Measurements from ENCODE around the gene FMN1.
A peak's percentile ranks its signal among the peaks of the same experiment; 100 is the strongest.
"Not testable (repeated sequence)": the region's sequence is repeated elsewhere in the genome, so short reads cannot be mapped to it uniquely, and the experiment has no call there.

The FMN1 gene

DNA sequence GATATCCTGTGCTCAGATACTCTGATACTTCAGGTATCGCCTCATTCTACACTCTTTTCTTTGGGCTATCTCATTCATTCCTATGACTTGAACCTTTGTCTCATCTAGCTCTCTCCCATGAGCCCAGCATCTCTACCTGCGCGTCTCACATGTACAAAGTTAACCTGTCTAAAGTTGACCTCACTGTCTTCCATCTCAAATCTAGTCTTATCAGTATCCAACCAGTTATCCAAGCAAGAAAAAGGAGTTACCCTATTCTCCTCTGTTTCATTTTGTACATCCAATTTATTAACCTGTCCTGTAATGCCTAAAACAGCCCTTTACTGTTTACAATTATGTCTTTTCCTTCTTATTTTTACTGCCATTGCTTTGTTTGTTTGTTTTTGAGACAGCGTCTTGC, 342.5 kb downstream of the FMN1 start:
- ChIA-PET CTCF (interaction anchor here (1.2 kb wide), 1 partner anchor 9 kb away, joined by 3 read pairs; no protein-coding TSS in a partner anchor), POLR2A (no interaction called here)
- DNase-seq (ENCODE audit: extremely low spot score) = no peak
- TF ChIP-seq ZNF384 (IDR thresholded peaks at IDR 0.05) = no peak
- no peak for TF ChIP-seq FOXM1 (IDR thresholded peaks at IDR 0.05; ENCODE audit: borderline replicate concordance)
- no peak for TF ChIP-seq PKNOX1 (IDR thresholded peaks at IDR 0.05)
- no peak for TF ChIP-seq LEF1 (IDR thresholded peaks at IDR 0.05; ENCODE audit: borderline replicate concordance)
- no peak for TF ChIP-seq NFRKB (IDR thresholded peaks at IDR 0.05)
- no peak for TF ChIP-seq BHLHE40 (IDR thresholded peaks at IDR 0.05; ENCODE audit: borderline replicate concordance)
- no peak for TF ChIP-seq CTBP1 (IDR thresholded peaks at IDR 0.05; ENCODE audit: borderline replicate concordance)
- no peak for TF ChIP-seq HDGF (IDR thresholded peaks at IDR 0.05; ENCODE audit: borderline replicate concordance)
- no peak for TF ChIP-seq FOXA1 (IDR thresholded peaks at IDR 0.05)
- no peak for TF ChIP-seq L3MBTL2 (conservative IDR thresholded peaks at IDR 0.05)
- TF ChIP-seq ARNT (IDR thresholded peaks at IDR 0.05) = no peak
- TF ChIP-seq ELF4 (IDR thresholded peaks at IDR 0.05) = no peak
- TF ChIP-seq SP1 (IDR thresholded peaks at IDR 0.05) = no peak
- TF ChIP-seq SUZ12 (IDR thresholded peaks at IDR 0.05) = no peak
- no peak for TF ChIP-seq FOXK2 (IDR thresholded peaks at IDR 0.05)
- no peak for TF ChIP-seq TARDBP (IDR thresholded peaks at IDR 0.05)

- no peak for DNase-seq (ENCODE audit: extremely low spot score)
- ChIA-PET CTCF (interaction anchor here (0.8 to 1.2 kb wide), 2 partner anchors 9 to 69 kb away, joined by 3 read pairs; no protein-coding TSS in a partner anchor), POLR2A (no interaction called here)
- TF ChIP-seq FOXK2 (IDR thresholded peaks at IDR 0.05) (no peak), L3MBTL2 (conservative IDR thresholded peaks at IDR 0.05) (no peak), BHLHE40 (IDR thresholded peaks at IDR 0.05; ENCODE audit: borderline replicate concordance) (no peak), HDGF (IDR thresholded peaks at IDR 0.05; ENCODE audit: borderline replicate concordance) (no peak), LEF1 (IDR thresholded peaks at IDR 0.05; ENCODE audit: borderline replicate concordance) (no peak), FOXM1 (IDR thresholded peaks at IDR 0.05; ENCODE audit: borderline replicate concordance) (no peak), TARDBP (IDR thresholded peaks at IDR 0.05) (no peak), ZNF384 (IDR thresholded peaks at IDR 0.05) (no peak), SP1 (IDR thresholded peaks at IDR 0.05) (no peak), SUZ12 (IDR thresholded peaks at IDR 0.05) (no peak), CTBP1 (IDR thresholded peaks at IDR 0.05; ENCODE audit: borderline replicate concordance) (no peak), ELF4 (IDR thresholded peaks at IDR 0.05) (no peak), FOXA1 (IDR thresholded peaks at IDR 0.05) (no peak), NFRKB (IDR thresholded peaks at IDR 0.05) (no peak), ARNT (IDR thresholded peaks at IDR 0.05) (no peak), PKNOX1 (IDR thresholded peaks at IDR 0.05) (no peak)
These were observed 342.9 kb downstream of the FMN1 start for GRCh38 chr15:32851572-32851971.

DNA sequence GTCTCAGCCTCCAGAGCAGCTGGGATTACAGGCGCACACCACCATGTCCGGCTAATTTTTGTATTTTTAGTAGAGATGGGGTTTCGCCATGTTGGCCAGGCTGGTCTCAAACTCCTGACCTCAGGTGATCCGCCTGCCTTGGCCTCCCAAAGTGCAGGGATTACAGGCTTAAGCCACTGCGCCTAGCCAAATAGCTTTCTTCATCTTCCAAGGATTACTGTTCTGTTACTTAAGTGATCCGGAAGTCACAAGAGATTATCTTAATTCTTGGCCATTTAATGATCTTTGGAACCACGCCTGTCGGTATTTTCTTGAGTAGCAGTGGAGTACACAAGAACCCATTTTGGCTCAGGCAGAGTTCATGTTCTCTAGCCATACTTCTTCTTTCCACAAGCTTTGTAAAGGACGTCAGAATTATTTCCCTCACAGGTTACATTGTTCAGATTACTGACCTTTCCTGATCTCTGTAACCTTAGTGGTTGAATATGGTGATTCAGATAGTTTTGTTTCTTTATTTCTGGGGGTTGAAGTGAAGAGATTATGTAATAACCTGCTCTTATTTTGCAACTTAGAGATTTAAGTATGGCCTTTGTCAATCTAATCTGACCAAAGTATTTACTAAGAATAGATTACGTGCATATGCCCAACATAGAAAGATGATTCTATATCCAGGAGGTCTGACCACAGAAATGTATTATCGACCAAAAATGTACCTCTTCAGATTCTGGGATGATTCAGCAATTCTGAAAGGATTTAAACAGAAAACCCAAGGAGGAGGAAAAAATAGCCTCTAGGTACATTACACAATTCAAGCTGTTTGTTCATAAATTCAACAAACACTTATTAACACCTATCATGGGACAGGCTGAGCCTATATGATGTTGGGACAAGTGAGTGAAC, 344.5 kb downstream of the FMN1 start:
- DNase-seq (ENCODE audit: extremely low spot score) = no peak
- ChIA-PET POLR2A (no interaction called here), CTCF (no interaction called here)
- TF ChIP-seq SUZ12 (IDR thresholded peaks at IDR 0.05) (no peak), BHLHE40 (IDR thresholded peaks at IDR 0.05; ENCODE audit: borderline replicate concordance) (no peak), ELF4 (IDR thresholded peaks at IDR 0.05) (no peak), FOXK2 (IDR thresholded peaks at IDR 0.05) (no peak), SP1 (IDR thresholded peaks at IDR 0.05) (no peak), FOXM1 (IDR thresholded peaks at IDR 0.05; ENCODE audit: borderline replicate concordance) (no peak), ARNT (IDR thresholded peaks at IDR 0.05) (no peak), CTBP1 (IDR thresholded peaks at IDR 0.05; ENCODE audit: borderline replicate concordance) (no peak), TARDBP (IDR thresholded peaks at IDR 0.05) (no peak), HDGF (IDR thresholded peaks at IDR 0.05; ENCODE audit: borderline replicate concordance) (no peak)

DNA sequence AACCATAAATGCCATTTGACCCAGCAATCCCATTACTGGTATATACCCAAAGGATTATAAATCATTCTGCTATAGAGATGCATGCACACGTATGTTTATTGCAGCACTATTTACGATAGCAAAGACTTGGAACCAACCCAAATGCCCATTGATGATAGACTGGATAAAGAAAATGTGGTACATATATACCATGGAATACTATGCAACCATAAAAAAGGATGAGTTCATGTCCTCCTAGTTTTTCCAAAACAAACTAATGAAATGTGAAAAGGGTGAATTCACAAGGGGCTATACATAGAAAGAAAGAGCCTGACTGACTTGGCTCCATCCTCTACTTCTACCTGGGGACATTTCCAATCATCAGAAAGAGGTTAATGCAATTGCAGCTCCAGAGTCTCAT, 347.8 kb downstream of the FMN1 start:
- CTCF ChIA-PET; DNase-seq (ENCODE audit: extremely low spot score): not testable (repeated sequence)

GRCh38 chr15:32844118-32844711, 350.3 kb downstream of the FMN1 start:
- ChIA-PET CTCF (interaction anchor here (0.6 to 1.6 kb wide), 13 partner anchors 10 to 182 kb away, joined by 3 to 8 read pairs (median 3); no protein-coding TSS in a partner anchor), POLR2A (no interaction called here)
- TF ChIP-seq CTBP1 (IDR thresholded peaks at IDR 0.05; ENCODE audit: borderline replicate concordance) = no peak
- no peak for TF ChIP-seq TARDBP (IDR thresholded peaks at IDR 0.05)
- TF ChIP-seq ZNF384 (IDR thresholded peaks at IDR 0.05) = no peak
- TF ChIP-seq LEF1 (IDR thresholded peaks at IDR 0.05; ENCODE audit: borderline replicate concordance) = no peak
- no peak for TF ChIP-seq FOXK2 (IDR thresholded peaks at IDR 0.05)
- no peak for TF ChIP-seq NFRKB (IDR thresholded peaks at IDR 0.05)
- TF ChIP-seq PKNOX1 (IDR thresholded peaks at IDR 0.05) = no peak
- TF ChIP-seq FOXM1 (IDR thresholded peaks at IDR 0.05; ENCODE audit: borderline replicate concordance) = no peak
- TF ChIP-seq FOXA1 (IDR thresholded peaks at IDR 0.05) = no peak
- no peak for TF ChIP-seq SP1 (IDR thresholded peaks at IDR 0.05)
- TF ChIP-seq L3MBTL2 (conservative IDR thresholded peaks at IDR 0.05) = no peak
- no peak for TF ChIP-seq HDGF (IDR thresholded peaks at IDR 0.05; ENCODE audit: borderline replicate concordance)
- TF ChIP-seq ELF4 (IDR thresholded peaks at IDR 0.05) = no peak
- TF ChIP-seq ARNT (IDR thresholded peaks at IDR 0.05) = no peak
- TF ChIP-seq BHLHE40 (IDR thresholded peaks at IDR 0.05; ENCODE audit: borderline replicate concordance) = no peak
- TF ChIP-seq SUZ12 (IDR thresholded peaks at IDR 0.05) = no peak
- peak; percentile 18 for DNase-seq (ENCODE audit: extremely low spot score)

More for the DNA sequence above, 347.8 kb downstream of the FMN1 start:
- POLR2A ChIA-PET = not testable (repeated sequence)

Measured in HEK293T (cell line).